ENCODE measurements around the gene DLG4.
"Not testable (repeated sequence)": the region's sequence is repeated elsewhere in the genome, so short reads cannot be mapped to it uniquely, and the experiment has no call there.

Gene DLG4

DNA sequence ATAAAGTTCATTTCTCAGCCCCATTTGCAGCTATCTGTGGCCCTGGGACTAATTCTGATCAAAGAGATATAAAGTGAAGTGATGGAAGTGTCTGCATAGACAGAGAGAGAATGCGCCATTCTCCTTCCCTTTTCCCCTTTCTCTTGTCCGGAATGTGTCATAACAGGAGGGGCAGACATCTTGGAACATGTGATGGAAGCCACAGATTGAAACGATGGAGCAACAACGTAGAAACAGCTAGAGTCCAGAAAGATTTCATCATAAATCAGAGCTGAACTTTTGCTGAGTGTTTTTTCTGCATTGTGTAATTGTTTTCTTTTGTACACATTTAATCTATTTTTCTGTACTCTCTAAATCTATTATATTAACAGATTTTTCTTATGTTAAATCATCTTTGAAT lies 51.8 kb downstream of the DLG4 start:
- Histone ChIP-seq H3K79me2 (ENCODE audit: insufficient read depth, low read depth) (no peaks in the 10 kb centered on the region), H3K27me3 (ENCODE audit: insufficient read depth, low read depth) (no peaks in the 10 kb centered on the region), H3K4me2 (no peak overlapping the region), H3K4me3 (IDR thresholded peaks at IDR 0.05; ENCODE audit: insufficient read depth, low read depth, low read length) (no peak overlapping the region), H4K20me1 (ENCODE audit: insufficient read depth) (no peaks in the 10 kb centered on the region), H3K36me3 (ENCODE audit: insufficient read depth) (no peaks in the 10 kb centered on the region), H3K4me1 (ENCODE audit: low read depth, poor library complexity, severe bottlenecking) (no peaks in the 10 kb centered on the region), H2AFZ (ENCODE audit: low read depth) (no peak overlapping the region), H3K9ac (no peak overlapping the region), H3K27ac (no peak overlapping the region)
- TF ChIP-seq, protein P1, sequence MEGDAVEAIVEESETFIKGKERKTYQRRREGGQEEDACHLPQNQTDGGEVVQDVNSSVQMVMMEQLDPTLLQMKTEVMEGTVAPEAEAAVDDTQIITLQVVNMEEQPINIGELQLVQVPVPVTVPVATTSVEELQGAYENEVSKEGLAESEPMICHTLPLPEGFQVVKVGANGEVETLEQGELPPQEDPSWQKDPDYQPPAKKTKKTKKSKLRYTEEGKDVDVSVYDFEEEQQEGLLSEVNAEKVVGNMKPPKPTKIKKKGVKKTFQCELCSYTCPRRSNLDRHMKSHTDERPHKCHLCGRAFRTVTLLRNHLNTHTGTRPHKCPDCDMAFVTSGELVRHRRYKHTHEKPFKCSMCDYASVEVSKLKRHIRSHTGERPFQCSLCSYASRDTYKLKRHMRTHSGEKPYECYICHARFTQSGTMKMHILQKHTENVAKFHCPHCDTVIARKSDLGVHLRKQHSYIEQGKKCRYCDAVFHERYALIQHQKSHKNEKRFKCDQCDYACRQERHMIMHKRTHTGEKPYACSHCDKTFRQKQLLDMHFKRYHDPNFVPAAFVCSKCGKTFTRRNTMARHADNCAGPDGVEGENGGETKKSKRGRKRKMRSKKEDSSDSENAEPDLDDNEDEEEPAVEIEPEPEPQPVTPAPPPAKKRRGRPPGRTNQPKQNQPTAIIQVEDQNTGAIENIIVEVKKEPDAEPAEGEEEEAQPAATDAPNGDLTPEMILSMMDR (conservative IDR thresholded peaks at IDR 0.05; ENCODE audit: low read depth, low read length) = no peak

DNA sequence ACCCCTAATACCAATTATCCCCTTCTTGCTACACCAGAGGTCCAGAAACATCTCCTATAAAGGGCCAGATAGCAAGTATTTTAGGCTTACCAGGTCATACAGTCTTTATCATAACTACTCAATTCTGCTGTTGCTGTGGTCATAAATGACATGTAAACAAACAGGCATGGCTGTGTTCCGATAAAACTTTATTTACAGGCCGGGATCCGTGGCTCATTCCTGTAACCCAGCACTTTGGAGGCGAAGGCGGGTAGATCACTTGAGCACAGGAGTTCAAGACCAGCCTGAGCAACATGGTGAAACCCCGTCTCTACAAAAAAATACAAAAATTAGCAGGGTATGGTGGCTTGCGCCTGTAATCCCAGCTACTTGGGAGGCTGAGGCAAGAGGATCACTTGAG lies 52.8 kb downstream of the DLG4 start:
- Histone ChIP-seq H3K36me3 (ENCODE audit: insufficient read depth) (no peaks in the 10 kb centered on the region), H3K4me3 (IDR thresholded peaks at IDR 0.05; ENCODE audit: insufficient read depth, low read depth, low read length) (no peak overlapping the region), H3K79me2 (ENCODE audit: insufficient read depth, low read depth) (no peaks in the 10 kb centered on the region), H3K27ac (no peak overlapping the region), H3K4me1 (ENCODE audit: low read depth, poor library complexity, severe bottlenecking) (no peaks in the 10 kb centered on the region), H3K4me2 (no peak overlapping the region), H3K9ac (no peak overlapping the region), H4K20me1 (ENCODE audit: insufficient read depth) (no peaks in the 10 kb centered on the region), H2AFZ (ENCODE audit: low read depth) (no peak overlapping the region), H3K27me3 (ENCODE audit: insufficient read depth, low read depth) (no peaks in the 10 kb centered on the region)
- TF ChIP-seq, protein P1 (conservative IDR thresholded peaks at IDR 0.05; ENCODE audit: low read depth, low read length) = no peak

DNA sequence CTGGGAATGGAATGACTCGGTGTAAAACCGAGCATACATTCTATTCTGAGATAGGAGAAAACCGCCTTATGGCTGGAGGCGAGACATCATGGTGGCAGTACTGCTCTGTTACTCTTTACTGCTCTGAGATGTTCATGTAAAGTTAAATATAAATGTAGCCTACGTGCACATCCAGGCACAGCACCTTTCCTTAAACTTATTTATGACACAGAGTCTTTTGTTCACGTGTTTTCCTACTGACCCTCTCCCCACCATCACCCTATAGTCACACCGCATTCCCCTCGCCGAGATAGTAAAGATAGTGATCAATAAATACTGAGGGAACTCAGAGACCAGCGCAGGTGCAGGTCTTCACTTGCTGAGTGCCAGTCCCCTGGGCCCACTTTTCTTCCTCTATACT lies 60.1 kb downstream of the DLG4 start:
- H3K4me3 ChIP-seq (IDR thresholded peaks at IDR 0.05; ENCODE audit: insufficient read depth, low read depth, low read length); H2AFZ ChIP-seq (ENCODE audit: low read depth); H3K27ac ChIP-seq; H4K20me1 ChIP-seq (ENCODE audit: insufficient read depth); H3K4me1 ChIP-seq (ENCODE audit: low read depth, poor library complexity, severe bottlenecking); H3K79me2 ChIP-seq (ENCODE audit: insufficient read depth, low read depth); H3K36me3 ChIP-seq (ENCODE audit: insufficient read depth); H3K4me2 ChIP-seq; H3K9ac ChIP-seq; H3K27me3 ChIP-seq (ENCODE audit: insufficient read depth, low read depth): not testable (repeated sequence)

DNA sequence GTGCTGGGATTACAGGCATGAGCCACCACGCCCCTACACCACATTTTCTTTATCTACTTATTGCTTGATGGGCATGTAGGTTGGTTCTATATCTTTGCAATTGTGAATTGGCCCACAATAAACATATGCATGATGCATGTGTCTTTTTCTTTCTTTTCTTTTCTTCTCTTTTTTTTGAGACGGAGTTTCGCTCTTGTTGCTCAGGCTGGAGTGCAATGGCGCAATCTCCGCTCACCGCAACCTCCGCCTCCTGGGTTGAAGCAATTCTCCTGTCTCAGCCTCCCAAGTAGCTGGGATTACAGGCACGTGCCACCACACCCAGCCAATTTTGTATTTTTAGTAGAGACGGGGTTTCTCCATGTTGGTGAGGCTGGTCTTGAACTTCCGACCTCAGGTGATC lies 61.2 kb downstream of the DLG4 start:
- H3K4me1 ChIP-seq (ENCODE audit: low read depth, poor library complexity, severe bottlenecking); H3K4me3 ChIP-seq (IDR thresholded peaks at IDR 0.05; ENCODE audit: insufficient read depth, low read depth, low read length): not testable (repeated sequence)

DNA sequence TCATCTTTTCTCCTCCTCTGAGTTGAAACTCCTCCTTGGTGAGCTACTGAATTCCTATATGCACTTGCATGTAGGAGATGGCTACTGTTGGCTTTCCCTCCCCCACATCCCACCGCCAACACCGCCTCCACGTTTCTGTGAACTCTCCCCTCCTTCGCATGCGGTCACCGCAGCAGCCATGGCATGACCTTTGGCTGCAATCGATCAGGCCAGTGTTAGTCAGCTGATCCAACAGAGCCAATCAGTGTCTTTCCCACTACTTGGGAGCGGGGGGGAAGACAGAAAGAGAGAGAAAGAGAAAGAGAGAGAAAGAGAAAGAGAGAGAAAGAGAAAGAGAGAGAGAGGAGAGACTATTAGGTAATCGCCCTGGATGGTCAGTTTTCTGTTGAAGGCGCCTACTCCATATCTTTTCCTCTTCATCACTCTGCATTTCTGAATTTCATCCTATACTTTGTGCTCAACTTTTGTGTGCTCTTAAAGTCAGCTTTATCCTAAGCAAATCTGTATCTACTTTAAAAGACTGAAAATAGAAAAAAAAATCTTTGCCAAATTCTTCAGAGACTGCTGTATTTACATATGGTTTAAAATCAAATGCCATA lies 63.2 kb downstream of the DLG4 start:
- TF ChIP-seq, protein P1 (conservative IDR thresholded peaks at IDR 0.05; ENCODE audit: low read depth, low read length) = no peak
- H3K4me1 ChIP-seq (ENCODE audit: low read depth, poor library complexity, severe bottlenecking) = no peaks in the 10 kb centered on the region
- H3K9ac ChIP-seq = no peak overlapping the region
- no peaks in the 10 kb centered on the region for H3K36me3 ChIP-seq (ENCODE audit: insufficient read depth)
- no peak overlapping the region for H3K4me3 ChIP-seq (IDR thresholded peaks at IDR 0.05; ENCODE audit: insufficient read depth, low read depth, low read length)
- H4K20me1 ChIP-seq (ENCODE audit: insufficient read depth) = no peaks in the 10 kb centered on the region
- no peak overlapping the region for H2AFZ ChIP-seq (ENCODE audit: low read depth)
- no peaks in the 10 kb centered on the region for H3K27me3 ChIP-seq (ENCODE audit: insufficient read depth, low read depth)
- H3K79me2 ChIP-seq (ENCODE audit: insufficient read depth, low read depth) = no peaks in the 10 kb centered on the region
- H3K4me2 ChIP-seq = no peak overlapping the region
- no peak overlapping the region for H3K27ac ChIP-seq

More for the DNA sequence above, 61.2 kb downstream of the DLG4 start:
- not testable (repeated sequence) for H3K79me2 ChIP-seq (ENCODE audit: insufficient read depth, low read depth); H3K4me2 ChIP-seq; H3K9ac ChIP-seq; H3K27me3 ChIP-seq (ENCODE audit: insufficient read depth, low read depth); H2AFZ ChIP-seq (ENCODE audit: low read depth); H3K36me3 ChIP-seq (ENCODE audit: insufficient read depth); H4K20me1 ChIP-seq (ENCODE audit: insufficient read depth); H3K27ac ChIP-seq
